Activated gamma-delta T cell (primary cell): ENCODE measurements around the gene SPACA1.

ENCODE experiments used
- DNase-seq: peaks from one replicate; lab custom pipeline; 2025; lab: John Stamatoyannopoulos, UW

SPACA1 gene

GRCh38 chr6:88105741-88106340 lies 58.2 kb downstream of the SPACA1 start:
- no peak for DNase-seq

GRCh38 chr6:88107241-88107640 lies 59.6 kb downstream of the SPACA1 start:
- no peak for DNase-seq

GRCh38 chr6:88111991-88112390 lies 64.3 kb downstream of the SPACA1 start:
- DNase-seq: no peak

- no peak for DNase-seq
Measured at GRCh38 chr6:88114838-88115237, 67.2 kb downstream of the SPACA1 start.

GRCh38 chr6:88115307-88115706 lies 67.7 kb downstream of the SPACA1 start:
- no peak for DNase-seq

- DNase-seq: no peak
Measured at GRCh38 chr6:88116276-88116675, 68.6 kb downstream of the SPACA1 start.
